Pancreas (tissue), 10 donors: ENCODE data around the gene DLG2. TPM values are rescaled to one million over a fixed set of nuclear protein-coding genes. Genes with fewer than 3 reads are reported as not detected.

Source experiments
- ATAC-seq, 4 donors: fragments of 200-7000 bp; cut with Tn5 transposase; one replicate each; pipeline versions ENCODE4 v1.8.0 to v1.9.1; 2020; ENCODE audit warnings: mild to moderate bottlenecking in 4 of 4, moderate library complexity in 4 of 4
- DNase-seq, 6 donors: peaks; one replicate each; pipeline ENCODE4 v3.0.0-alpha.2; 2020
- FAIRE-seq: peaks from 2 replicates; lab custom pipeline; 2012; peaks lifted over from hg19 to GRCh38; lab: Jason Lieb, UNC
- H3K27ac ChIP-seq, 4 donors: fragments of 200-600 bp; sonication (generic); 1 replicate in 3 of 4; 2 replicates in 1 of 4; pipeline versions ENCODE4 v1.5.0 to v1.8.0; 2020
- H3K27me3 ChIP-seq, 4 donors: fragments of 200-600 bp; one replicate each; pipeline ENCODE4 v1.8.0; 2021
- H3K36me3 ChIP-seq, 3 donors: fragments of 200-600 bp; sonication (generic) in 1 of 3; one replicate each; pipeline versions ENCODE4 v1.5.0 to v1.8.0; 2020 to 2021
- H3K4me1 ChIP-seq, 3 donors: fragments of 200-600 bp; one replicate each; pipeline ENCODE4 v1.8.0; 2021
- H3K4me3 ChIP-seq, 4 donors: fragments of 200-600 bp; sonication (generic) in 2 of 4; one replicate each; pipeline versions ENCODE4 v1.5.0 to v1.8.0; 2020 to 2021
- H3K9me3 ChIP-seq, 4 donors: fragments of 200-600 bp; one replicate each; pipeline ENCODE4 v1.8.0; 2021
- WGBS, 2 donors: extraction: QIAGEN DNeasy Blood & Tissue Kit; methylation state at CpG; one replicate each; pipeline ENCODE4 v1.1.7; 2013; 5-methylcytosine and 5-hydroxymethylcytosine counted together
- intact Hi-C, 3 donors: fragments of 100-400 bp; cut with DNase I; formaldehyde crosslinking; loops; one replicate each; pipeline versions ENCODE4 v1.11.1 to v1.14.2; 2022
- polyA plus RNA-seq, 2 donors: library from polyadenylated mRNA; stranded (reverse); fragments of 200-250 nt; gene quantifications; one replicate each; pipeline ENCODE4 v1.2.3, GENCODE V29; 2013
- total RNA-seq, 6 donors: library from RNA; stranded (reverse); fragmentation: NEBNext Ultra II Directional in 4 of 6; extraction: Animal tissue kit (Norgen Biotek cat#: 25700) in 4 of 6; gene quantifications; one replicate each; pipeline versions ENCODE4 v1.2.1 to v1.2.4, GENCODE V29; 2021 to 2023
- TF ChIP-seq, protein P1 (sequence below), 4 donors: fragments of 200-600 bp; sonication (generic) in 3 of 4; IDR thresholded peaks; one replicate each; pipeline versions ENCODE4 v1.5.0 to v1.8.0; 2021; ENCODE audit warnings: antibody characterized with exemption in 4 of 4
- donor health status: healthy with polysubstance abuse.
- donor health status: DM: no; HTN: no; CAD: no; lungs with moderate emphysema.
- donor health status: DM: no; HTN: no; CAD: no.
- donor health status: control.
- donor health status: control.
- donor health status: Bipolar disorder and iron deficiency.
- donor health status: DM: yes; HTN: yes; CAD: no.
- donor health status: DM: no; HTN: no; CAD: no.
- donor health status: DM: no; HTN: no; CAD: no.
- donor health status: DM: yes; HTN: yes; CAD: no.

DLG2 gene
- total and polyA plus RNA-seq, 8 donors = 1.2 to 5.4 (median 3.6) TPM

DNA sequence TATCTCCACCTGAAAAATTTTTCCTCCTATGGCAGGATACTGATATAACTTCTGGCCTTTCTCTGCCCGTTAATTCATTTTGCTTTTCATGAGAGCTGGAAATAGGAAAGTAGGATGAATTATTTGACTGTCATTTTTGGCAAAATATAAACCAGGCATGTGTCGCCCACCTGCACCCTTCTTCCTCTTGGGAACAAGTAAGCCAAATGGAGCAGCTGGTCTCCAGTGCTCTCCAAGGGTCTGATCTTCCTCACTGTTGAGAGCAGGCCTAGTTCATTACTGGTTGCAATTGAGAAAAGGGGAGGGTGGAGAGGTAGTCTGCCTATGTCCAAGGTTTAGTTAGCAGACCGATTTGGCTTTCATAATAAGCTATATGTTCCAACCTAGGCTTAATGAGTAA, 582.2 kb downstream of the DLG2 start:
- TF ChIP-seq, protein P1, sequence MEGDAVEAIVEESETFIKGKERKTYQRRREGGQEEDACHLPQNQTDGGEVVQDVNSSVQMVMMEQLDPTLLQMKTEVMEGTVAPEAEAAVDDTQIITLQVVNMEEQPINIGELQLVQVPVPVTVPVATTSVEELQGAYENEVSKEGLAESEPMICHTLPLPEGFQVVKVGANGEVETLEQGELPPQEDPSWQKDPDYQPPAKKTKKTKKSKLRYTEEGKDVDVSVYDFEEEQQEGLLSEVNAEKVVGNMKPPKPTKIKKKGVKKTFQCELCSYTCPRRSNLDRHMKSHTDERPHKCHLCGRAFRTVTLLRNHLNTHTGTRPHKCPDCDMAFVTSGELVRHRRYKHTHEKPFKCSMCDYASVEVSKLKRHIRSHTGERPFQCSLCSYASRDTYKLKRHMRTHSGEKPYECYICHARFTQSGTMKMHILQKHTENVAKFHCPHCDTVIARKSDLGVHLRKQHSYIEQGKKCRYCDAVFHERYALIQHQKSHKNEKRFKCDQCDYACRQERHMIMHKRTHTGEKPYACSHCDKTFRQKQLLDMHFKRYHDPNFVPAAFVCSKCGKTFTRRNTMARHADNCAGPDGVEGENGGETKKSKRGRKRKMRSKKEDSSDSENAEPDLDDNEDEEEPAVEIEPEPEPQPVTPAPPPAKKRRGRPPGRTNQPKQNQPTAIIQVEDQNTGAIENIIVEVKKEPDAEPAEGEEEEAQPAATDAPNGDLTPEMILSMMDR (IDR thresholded peaks at IDR 0.05) = no peak
- no peak for FAIRE-seq
- no peak for ATAC-seq
- intact Hi-C loops = no loop called here
- Histone ChIP-seq H3K4me1 (no peaks in the 10 kb centered on the region), H3K27ac (no peak overlapping the region), H3K4me3 (no peak overlapping the region), H3K27me3 (no peaks in the 10 kb centered on the region), H3K36me3 (no peaks in the 10 kb centered on the region), H3K9me3 (no peaks in the 10 kb centered on the region)
- 78 to 90% methylated on average over 3 of the region's 3 CpGs for WGBS, 2 donors
- no peak for DNase-seq

DNA sequence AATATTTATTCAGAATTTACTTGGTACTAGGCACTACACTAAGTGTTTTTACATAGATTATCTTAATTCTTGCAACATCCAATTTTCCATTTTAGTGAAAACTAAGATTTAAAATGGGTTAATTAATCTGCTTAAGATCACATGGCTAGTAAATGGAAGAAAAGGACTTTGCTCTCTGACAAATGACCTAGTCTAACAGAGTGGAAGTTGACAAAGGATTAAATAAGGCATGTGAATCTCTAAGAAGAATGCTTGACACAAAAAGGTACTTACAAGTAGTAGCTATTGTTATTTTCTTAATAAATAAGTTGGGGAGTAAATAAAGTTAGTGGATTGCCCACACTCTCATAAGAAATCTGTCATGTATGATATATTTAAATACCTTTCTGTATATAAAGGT, 584.8 kb downstream of the DLG2 start:
- no peaks in the 10 kb centered on the region for H3K4me1 ChIP-seq
- FAIRE-seq = no peak
- H3K27ac ChIP-seq = no peak overlapping the region
- intact Hi-C loops = no loop called here
- H3K9me3 ChIP-seq = no peaks in the 10 kb centered on the region
- DNase-seq = no peak
- TF ChIP-seq, protein P1 (IDR thresholded peaks at IDR 0.05) = no peak
- no peak for ATAC-seq
- no peaks in the 10 kb centered on the region for H3K36me3 ChIP-seq
- no peak overlapping the region for H3K4me3 ChIP-seq
- H3K27me3 ChIP-seq = no peaks in the 10 kb centered on the region

DNA sequence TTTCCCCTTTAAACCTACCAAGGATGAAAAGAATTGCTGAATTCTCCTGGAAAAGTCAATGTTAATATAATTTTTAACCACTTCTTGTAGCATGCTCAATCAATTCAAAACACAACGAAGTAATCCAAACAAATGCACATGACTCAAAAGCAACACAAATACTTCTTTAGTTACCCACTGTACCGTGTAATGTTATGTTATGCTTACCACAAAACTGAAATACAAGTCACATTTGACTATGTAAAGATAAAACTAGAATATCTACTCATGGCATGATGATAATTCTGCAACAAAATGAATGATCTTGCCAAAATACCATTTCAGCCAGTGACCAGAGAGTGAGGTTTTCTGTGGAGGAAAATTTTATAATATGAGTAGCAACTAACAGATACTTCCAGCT, 587.0 kb downstream of the DLG2 start:
- ATAC-seq (no peak), DNase-seq (no peak), FAIRE-seq (no peak)
- Histone ChIP-seq H3K4me3 (no peak overlapping the region), H3K27me3 (no peaks in the 10 kb centered on the region), H3K27ac (no peak overlapping the region), H3K4me1 (no peaks in the 10 kb centered on the region), H3K36me3 (no peaks in the 10 kb centered on the region), H3K9me3 (no peaks in the 10 kb centered on the region)
- TF ChIP-seq, protein P1 (IDR thresholded peaks at IDR 0.05) = no peak
- WGBS, 2 donors = 28 to 30% methylated on average over 2 of the region's 2 CpGs
- intact Hi-C loops = no loop called here

DNA sequence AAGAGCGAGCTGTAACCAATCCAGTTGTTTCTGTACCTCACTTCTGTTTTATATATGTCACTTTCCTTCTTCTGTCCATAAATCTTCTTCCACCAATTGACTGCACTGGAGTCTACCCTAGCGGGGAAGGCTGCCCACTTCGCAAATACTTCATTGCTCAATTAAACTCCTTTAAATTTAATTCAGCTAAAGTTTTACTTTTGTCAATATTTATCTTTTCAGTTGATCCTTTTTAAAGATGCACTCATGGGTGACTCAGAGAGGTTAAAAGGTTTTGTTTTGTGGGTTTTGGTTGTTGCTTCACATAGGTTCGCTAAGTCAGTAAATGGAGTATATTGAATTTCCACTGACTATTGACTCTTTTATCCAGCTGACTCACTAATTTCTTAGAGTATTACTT, 597.2 kb downstream of the DLG2 start:
- Histone ChIP-seq H3K36me3 (no peaks in the 10 kb centered on the region), H3K4me1 (no peaks in the 10 kb centered on the region), H3K9me3 (no peaks in the 10 kb centered on the region), H3K4me3 (no peak overlapping the region), H3K27ac (no peak overlapping the region), H3K27me3 (no peaks in the 10 kb centered on the region)
- FAIRE-seq (no peak), DNase-seq (no peak), ATAC-seq (no peak)
- TF ChIP-seq, protein P1 (IDR thresholded peaks at IDR 0.05) = no peak
- intact Hi-C loops = no loop called here
- WGBS, 2 donors = 76 to 77% methylated on average over 4 of the region's 4 CpGs

DNA sequence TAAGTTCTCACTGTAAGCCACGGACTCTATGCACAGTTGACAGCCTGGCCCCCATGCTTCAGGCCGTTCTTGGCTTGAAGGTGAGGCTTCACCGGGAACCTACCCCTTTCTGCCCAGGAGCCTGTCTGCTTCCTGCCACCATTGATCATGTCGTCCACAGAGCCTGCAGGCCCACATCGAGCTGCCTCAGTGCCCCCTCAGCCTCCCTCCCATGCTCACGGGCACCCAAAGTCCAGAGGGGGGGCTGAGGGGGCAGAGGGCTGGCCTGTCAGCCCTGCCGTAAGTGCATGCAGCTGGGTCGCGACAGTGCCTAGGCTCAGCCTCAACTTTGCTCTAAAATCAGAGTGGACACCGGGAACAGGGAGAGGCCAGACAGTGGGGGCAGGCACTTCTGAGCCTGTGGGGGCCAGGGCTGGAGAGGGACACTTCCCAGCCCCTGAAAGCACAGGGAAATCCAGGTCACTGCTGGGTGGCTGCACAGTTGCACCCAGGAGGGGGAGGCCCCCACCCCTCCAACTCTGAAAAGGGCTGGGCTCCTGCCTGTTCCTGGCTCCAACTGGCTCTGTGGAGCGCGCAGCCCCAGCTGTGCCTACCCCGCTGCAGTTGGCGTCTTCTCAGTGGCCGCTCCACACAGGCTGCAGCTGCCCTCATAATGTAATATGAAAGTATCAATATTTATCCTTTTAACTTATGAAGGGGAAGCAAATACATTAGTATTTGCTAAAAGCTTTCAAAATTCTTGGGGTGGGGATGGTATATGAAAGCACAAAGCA, 598.6 kb downstream of the DLG2 start:
- Histone ChIP-seq H3K4me3 (no peak overlapping the region), H3K4me1 (no peaks in the 10 kb centered on the region), H3K9me3 (no peaks in the 10 kb centered on the region), H3K36me3 (no peaks in the 10 kb centered on the region), H3K27me3 (no peaks in the 10 kb centered on the region), H3K27ac (no peak overlapping the region)
- TF ChIP-seq, protein P1 (IDR thresholded peaks at IDR 0.05) = no peak
- FAIRE-seq (no peak), ATAC-seq (no peak), DNase-seq (peak in 2 of 6 donors; percentile 7 to 50)
- 88 to 89% methylated on average over 15 of the region's 15 CpGs for WGBS, 2 donors
- intact Hi-C loops = no loop called here
